ENCODE data around the gene NEURL1.
"Not testable (repeated sequence)": the region's sequence is repeated elsewhere in the genome, so short reads cannot be mapped to it uniquely, and the experiment has no call there.

NEURL1 gene

DNA sequence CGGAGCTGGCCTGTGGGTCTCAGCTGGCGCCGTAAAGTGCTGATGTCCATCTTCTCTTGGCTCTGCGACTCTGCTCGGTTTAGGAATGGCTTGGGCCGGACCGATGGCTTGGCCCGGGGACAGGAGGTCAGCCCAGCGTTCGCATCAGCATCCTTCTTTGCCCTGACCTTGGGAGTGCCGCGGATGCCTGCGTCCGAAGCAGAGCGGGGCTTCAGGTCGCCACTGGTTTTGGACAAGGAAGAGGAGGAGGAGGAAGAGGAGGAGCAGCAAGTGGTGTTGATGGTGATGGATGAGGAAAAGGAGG, 109.3 kb downstream of the NEURL1 start:
- FAIRE-seq (no peak), DNase-seq (ENCODE audit: low spot score) (no peak)

DNA sequence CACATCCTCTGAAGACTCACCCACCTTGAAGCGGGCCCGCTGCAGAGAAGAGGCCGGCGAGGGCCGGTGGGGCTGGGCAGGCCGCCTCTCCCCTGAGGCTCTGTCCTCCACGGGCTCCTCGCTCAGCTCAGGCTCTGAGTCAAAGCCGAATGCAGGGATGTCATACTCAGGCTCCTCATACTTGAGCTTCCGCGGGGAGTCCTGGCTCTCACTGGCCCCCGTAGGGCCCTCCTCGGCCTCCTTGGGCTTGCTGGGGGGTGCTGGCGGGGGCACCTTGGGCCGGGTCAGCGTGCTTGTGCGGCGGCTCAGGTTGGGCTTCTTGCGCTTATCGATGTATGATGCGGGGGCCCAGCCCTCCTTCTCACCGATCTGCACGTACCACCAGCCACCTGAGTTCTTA, 109.9 kb downstream of the NEURL1 start:
- DNase-seq (ENCODE audit: low spot score) = no peak
- no peak for FAIRE-seq

DNA sequence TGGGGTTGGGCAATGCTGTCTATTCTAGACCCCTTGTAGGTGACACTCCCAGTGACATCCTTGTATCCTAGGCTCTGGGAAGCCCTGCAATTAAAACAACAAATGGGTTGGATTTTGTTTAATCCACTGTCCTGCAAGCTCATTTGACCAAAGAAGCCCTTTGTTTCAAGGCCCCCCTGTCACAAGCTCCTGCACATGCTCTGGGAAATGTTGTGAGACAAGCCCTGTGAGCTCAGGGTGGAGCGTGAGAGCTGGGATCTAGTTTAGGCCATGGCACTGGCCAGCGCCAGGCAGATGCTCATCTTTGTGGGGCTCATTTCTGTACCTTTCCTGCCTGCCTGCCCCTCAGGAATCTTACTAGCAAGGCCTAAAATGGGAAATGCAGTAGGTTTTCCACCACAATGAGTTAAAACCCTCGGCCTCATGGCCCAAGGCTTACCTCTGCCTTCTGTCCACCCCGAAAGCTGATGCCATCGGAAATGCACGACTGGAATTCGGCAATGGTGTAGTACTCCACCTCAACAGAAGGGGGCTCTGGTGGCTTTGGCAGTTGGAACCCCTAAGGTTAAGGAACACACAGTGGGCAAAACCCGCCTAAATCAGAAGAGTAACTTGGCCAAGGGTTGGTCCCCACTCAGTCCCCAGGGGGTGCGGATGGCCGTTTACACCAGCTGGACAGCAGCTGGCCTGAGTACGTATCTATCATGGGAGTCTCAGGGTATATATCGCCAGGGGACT, 112.0 kb downstream of the NEURL1 start:
- DNase-seq (ENCODE audit: low spot score) (no peak), FAIRE-seq (no peak)

DNA sequence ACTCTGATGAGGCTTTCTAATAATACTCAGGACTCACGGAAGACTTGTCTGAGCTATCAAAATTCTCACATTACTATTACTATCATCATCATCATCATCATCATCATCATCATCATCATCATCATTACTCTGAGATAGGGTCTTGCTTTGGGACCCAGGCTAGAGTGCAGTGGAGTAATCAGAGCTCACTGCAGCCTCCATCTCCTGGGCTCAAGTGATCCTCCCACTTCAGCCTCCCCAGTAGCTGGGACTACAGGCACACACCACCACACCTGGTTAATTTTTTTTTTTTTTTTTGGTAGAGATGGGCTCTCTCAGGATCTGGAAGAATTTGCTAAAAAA, 112.6 kb downstream of the NEURL1 start:
- not testable (repeated sequence) for FAIRE-seq

DNA sequence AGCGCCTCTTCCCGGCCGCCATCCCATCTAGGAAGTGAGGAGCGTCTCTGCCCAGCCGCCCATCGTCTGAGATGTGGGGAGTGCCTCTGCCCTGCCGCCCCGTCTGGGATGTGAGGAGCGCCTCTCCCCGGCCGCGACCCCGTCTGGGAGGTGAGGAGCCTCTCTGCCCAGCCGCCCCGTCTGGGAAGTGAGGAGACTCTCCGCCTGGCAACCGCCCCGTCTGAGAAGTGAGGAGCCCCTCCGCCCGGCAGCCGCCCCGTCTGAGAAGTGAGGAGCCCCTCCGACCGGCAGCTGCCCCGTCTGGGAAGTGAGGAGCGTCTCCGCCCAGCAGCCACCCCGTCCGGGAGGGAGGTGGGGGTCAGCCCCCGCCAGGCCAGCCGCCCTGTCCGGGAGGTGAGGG, 113.5 kb downstream of the NEURL1 start:
- FAIRE-seq; DNase-seq (ENCODE audit: low spot score): not testable (repeated sequence)

More for the DNA sequence above, 112.6 kb downstream of the NEURL1 start:
- DNase-seq (ENCODE audit: low spot score) = not testable (repeated sequence)

DNA sequence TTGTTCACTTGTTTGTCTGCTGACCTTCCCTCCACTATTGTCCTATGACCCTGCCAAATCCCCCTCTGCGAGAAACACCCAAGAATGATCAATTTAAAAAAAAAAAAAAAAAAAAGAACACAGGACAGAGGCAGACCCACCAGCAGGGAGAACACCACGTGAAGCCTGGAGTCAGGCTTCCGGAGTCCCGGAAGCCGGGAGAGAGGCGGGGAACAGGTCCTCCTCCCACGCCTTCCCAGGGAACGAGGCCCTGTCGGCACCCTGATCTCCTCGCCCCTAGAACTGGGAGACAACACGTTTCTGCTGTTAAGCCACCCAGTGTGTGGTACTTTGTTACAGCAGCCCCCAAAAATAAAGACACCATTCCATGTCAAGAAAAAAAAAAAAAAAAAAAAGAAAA, 114.6 kb downstream of the NEURL1 start:
- DNase-seq (ENCODE audit: low spot score); FAIRE-seq: not testable (repeated sequence)

DNA sequence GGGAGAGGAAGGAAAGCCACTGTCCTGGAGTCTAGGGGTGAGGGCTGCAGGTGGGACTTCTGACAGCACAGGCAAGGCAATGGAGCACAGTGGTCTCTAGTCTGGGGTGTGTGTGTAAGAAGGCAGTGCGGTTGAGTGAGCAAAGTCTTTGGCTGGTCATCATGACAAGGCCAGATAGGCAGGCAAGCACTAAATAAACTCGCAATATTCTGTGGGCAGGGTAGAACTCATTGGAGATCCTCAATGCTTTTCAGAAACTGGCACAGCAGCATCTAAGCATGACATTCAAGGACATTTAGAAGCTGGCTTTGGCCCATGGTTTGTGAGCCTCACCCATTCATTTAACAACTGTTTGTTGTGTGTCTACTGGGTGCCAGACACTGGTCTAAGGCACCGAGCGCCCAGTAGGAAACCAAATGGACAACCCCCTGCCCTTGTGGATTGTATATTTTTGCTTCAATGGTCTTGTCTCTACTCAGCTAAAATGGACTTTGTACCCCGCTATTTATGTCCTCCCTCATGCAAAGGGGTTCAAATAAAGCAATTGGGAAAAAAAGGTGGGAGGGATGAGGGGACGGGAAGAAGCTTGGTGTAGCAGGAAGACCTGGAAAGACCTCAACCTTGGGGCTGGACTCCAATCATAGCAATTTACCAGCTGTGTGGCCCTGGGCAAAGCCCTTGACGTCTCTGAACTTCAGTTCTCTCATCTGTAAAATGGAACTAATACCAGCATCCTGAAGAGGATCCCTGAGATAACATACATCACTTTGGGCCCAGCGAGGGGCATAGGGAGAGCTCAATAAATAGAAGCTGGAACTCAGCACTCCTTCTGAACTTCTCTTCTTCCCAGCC, 116.0 kb downstream of the NEURL1 start:
- no peak for DNase-seq (ENCODE audit: low spot score)
- FAIRE-seq = no peak

DNA sequence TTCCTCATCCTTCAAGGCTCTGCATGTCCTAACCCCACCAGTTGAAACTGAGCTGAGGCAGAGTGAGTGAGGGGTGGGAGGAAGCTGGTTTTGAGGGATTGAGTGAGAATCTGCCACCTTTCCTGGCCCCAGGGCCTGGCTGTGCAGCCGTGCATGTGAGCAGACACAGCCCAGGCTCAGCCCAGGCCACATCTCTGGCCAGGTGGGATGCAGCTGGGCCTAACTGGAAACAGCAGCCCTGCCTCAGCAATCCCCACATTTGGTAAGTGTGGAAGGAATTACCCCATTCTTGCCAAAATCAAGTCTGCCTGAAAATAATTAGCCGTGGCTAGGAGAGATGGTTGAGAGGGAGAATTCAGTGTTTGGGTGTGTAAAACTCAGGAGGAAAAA, 116.6 kb downstream of the NEURL1 start:
- FAIRE-seq (no peak), DNase-seq (ENCODE audit: low spot score) (no peak)

DNA sequence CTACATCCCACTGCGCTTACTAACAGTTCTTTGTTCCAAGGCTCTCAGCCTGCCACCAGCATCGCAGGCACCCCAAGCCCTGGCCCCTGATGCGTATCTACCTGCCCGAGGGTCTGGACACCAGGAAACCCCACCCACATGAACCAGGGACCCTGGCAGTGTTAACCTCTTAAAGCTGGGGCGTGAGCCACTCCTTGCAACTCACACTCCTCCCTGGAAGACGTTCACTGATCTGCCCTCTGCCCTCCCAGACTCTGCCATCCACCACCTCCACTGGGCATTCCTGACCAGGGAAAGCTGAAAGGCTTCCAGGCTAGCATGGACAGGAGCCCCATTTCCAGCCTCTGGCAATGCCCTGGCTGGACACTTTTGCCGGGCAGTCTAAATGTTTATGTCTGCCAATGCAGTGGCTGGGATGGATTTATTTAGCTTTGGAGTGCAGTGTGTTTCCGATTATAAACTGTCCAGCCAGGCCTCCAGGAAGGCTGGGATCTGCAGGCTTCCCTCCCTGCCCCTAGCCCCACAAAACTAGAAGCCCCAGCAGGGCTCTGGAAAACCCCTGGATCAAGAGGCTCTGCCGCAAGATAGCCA, 117.5 kb downstream of the NEURL1 start:
- no peak for FAIRE-seq
- DNase-seq (ENCODE audit: low spot score) = no peak

DNA sequence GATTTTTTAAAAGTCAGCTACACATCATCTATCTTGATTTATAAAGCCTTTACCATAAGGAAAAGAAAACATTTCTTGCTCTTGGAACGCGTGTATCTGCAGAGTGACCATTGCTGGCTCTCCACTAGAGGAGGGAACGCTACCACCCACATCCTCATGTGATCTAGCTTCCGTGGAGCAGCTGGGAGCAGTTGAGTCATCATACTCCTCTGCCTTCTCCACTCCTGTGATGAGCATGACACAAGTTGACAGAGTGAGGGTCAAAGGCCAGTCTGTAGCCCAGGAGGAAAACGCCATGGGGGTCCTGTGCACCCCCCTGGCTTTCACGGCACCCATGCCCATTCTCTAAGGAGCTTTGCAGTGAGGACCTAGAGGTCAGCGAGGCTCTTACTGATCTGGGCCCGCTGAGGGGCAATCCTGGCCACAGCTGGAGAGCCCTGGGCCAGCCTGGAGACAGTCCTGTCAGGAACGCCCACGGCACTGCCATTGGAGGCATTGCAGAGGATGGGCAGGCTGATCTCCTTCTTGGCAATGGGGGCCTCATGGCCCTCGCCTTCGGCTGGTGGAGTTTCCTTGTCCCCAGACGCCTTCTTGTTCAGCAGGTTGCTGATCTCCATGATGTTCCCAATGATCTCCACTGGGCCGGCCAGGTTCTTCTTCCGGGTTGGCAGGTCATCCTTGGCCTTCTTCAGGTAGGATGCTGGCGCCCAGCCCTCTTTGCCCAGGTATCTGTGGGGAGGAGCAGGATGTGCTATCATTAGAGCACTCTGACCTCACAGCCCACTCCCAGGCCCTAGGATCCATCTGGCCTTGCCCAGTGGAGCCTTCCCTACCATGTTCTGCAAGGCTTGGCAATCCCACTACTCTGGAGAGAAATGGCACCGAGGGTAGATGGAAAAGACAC, 119.2 kb downstream of the NEURL1 start:
- DNase-seq (ENCODE audit: low spot score) = peak; percentile 11
- no peak for FAIRE-seq

DNA sequence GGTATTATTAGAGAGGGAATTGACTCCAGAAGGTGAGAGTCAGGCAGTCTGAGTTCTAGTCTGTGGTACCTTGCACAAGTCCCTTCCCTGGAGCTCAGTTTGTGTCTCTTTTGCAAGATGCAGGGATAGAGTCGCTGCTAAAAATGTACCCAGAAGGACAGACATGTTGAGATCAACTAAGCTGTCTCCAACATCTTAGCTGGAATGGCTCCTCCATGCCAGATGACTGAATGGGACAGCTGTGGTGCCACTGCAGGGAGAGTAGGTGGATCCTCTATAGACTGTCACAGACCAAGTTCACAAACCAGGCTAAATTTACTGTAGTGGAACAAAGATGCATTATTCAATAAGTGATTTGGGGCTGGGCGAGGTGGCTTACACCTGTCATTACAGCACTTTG, 120.1 kb downstream of the NEURL1 start:
- FAIRE-seq (no peak), DNase-seq (ENCODE audit: low spot score) (no peak)

DNA sequence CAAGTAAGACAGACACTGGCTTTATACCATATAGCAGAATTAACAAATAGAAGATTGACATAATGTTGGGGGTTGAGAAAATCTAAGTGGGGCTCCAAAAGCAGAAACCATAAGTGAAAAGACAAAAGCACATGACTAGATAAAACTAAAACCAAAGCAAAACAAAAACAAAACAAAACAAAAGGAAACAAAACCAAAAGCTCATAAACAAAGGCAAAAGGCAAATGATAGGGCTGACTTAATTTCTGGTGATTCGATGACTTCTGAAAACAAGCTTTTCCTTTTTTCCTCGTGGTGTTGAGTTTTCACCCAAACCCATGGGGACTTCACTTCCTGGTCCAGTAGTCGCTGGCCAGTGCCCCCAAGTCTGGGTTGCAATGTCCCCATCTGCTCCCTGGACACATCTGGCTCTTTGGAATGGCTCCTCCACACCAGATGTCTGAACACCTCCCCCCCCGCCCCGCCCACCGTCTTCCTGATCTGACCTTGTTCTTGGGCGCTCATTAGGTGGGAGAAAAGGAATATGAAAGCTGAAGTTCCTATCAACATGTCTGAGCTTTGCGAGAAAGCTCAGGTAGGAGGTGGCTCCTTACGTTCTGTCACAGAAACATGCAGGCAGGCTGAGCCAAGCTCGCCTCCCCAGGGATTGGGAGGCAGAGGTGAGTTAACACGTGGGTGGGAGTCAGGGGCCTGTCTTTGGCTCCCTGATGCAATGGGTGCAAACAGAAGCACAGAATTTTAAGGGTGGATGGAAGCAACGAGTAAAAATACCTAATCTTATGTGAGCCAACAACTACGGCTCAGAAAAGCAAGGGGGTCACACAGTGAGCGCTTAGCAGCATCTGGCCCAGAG, 121.0 kb downstream of the NEURL1 start:
- no peak for DNase-seq (ENCODE audit: low spot score)

DNA sequence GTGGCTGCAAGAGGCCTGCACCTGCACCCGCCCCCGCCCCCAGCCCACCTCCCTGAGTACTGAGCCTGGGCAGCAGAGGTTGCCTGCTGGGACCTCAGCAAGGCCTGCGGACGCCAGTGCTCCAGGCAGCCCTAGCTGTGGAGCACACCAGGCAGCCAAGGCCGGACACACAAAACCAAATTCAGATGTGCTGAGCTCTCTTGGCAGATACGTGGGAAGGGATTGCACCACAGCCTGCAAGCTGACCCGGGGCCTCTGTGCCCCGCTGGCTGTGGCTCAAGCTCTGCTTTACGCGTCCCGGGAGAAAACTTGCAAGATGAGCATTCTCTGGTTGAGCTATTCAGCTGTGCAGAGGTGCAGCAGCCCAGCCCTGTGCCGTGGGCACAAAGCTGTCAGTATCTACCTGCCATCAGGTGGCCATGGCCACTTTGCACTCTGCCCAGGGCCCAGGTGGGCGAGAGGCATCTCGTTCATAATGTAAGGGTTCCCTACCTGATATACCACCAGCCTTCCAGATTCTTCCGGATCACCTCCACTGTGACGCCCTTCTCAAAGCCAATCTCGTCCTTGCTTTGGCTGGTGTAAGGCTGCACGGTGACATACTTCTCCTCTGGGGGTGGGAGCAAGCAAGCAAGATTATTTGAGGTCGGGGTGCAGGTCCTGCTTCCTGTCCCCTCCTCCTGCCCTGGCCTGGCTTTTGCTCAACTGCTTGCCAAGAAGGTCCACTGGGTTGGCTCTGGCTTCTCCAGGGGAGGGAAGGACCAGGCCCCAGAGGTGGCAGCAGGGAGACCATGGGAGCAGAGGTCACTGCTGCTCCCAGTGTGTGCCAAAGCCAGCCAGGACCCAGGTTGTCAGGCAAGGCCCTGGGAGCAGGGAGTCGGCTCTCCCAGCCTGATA, 123.4 kb downstream of the NEURL1 start:
- FAIRE-seq (no peak), DNase-seq (ENCODE audit: low spot score) (no peak)

More for the DNA sequence above, 121.0 kb downstream of the NEURL1 start:
- no peak for FAIRE-seq

DNA sequence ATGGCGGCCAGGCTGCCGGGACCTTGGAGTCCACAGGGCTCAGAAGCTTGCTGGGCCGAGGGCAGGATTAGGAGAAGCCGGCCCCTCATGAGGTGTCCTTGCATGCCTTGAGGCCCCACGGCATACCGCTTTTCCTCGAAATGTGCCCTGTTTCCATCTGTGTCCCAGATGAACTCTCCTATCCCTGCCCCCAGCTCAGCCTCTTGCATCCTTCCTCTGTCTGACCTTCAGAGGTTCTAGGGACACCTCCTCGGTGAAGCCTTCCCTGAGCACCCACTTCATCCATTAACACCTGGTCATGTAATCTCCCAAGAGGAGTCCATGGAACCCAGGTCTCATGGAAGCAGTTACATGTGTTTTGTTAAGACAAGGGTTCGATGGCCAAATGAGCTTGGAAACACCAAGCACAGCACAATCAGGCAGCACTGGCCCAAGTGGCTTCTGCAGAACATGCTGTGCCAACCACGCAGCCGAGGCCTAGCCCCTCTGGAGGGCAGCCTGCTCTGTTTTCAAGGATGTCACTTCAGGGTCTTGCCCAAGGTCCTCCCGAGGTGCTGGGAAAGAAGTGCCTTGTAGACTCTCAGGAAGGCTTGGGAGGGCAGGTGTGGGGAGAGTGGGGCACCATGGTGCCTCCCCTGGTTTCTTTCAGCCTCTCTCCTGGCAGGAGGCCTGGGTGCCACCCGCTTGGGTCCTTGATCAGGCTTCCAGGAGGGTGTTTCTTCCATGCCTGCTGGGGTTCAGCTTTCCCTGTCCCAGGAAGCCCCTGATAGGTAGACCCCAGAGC, 124.3 kb downstream of the NEURL1 start:
- FAIRE-seq = no peak
- no peak for DNase-seq (ENCODE audit: low spot score)

DNA sequence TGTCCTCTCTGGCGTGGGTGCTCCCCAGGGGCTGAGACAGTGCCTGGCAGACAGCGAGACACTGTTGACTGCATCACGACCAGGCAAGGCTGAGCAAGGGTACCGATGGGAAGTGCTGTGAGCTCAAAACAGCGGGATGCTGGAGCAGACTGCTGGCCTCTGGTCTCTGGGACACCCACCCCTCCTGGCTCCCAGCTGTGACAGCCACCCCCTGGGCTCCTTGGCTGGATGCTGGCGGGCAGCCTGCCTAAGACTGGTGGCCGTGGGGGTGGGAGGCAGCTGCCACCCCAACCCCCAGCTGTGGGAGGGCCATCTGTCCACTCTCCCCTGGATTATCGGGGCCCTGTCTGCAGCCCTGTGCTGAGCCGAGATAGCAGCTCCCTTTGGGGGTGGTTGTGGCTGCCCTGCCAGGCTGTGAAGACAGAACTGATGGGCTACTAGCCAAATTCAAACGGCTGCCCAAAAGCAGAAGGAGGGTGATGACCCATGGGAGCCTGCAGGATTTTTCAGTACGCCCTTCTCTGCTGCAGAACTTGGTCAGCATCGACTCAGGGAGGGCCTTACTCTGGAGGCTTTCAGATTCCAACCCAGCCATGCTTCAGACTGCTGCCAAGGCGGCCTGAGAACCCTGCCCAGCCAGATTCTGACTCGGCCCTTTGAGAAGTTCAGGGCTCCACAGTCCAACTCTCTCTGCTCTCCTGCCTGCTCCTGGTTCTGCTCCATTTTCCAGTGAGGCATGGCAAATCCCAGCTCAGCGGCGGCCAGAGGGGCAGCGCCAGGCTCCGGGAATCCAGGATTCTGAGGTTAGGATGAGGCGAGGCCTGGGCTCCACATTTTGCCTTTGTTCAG, 125.3 kb downstream of the NEURL1 start:
- no peak for DNase-seq (ENCODE audit: low spot score)
- no peak for FAIRE-seq

DNA sequence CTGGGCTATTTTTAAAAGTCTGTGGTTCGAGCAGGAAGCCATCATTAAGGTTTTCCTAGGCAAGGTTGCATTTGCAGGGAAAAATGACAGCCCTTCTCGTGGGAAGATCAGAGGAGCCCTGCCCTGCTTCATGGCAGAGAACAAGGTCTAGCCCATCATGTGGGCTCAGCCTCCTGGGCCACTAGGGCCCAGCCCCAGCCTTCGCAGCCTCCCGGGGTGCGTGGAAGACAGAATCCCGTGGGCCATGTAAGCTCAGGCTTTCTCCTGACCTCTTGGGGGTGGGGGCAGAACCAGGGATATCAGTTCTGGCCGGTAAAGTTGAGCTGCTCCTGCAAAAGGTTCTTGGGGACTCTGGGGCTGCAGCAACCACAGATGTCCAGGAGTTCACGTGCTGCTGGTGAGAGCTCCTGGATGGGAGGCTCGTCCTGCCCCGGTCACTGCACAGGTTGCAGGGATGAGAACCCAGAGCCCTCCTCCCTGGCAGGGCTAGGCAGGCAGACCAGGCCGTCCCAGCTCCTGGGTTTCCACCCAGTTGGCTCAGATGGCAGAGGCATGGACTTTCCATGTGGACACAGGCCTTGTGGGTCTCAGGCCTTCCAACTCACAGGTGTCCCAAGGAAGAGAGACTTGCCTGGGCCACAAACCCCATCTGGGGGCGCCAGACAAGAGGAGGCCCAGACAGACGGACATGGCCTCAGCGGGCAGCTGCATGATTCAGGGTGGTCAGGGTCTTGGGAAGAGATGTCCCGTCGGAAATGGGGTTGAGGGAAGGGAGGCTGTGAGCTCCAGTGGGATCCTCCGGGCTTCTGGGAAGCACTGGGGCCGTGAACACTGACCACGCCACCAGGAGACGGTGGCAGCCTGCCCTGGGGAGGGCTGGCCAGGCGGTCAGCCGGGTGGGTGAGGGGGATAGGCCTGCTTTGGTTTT, 126.2 kb downstream of the NEURL1 start:
- FAIRE-seq = no peak
- DNase-seq (ENCODE audit: low spot score) = no peak

DNA sequence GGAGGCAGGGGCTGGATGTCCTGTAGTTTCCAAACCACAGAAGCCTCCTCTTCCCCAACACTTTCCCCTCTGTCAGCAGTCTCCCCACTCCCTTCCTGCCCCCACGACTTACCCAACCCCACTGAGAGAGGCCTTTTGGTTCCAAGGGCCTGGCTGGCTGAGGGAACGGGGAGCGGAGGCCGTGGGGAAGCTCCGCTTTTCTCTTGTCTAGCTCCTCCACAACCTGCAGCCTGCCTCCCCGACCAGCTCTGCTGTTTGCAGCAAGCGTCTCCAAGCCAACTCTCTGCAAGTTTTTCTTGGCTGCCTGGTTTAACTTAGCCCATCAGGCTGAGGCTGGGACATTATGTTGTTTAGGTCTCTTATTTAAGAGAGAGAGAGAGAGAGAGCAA, 126.8 kb downstream of the NEURL1 start:
- no peak for FAIRE-seq
- DNase-seq (ENCODE audit: low spot score) = no peak
